GM19240 (cell line): ENCODE data around the gene MAD1L1.

Experiments
- DNase-seq: peaks from one replicate; pipeline ENCODE4 v3.0.0; 2011; ENCODE audit warnings: low spot score; ENCODE audit not compliant: insufficient read length

Gene MAD1L1

GRCh38 chr7:2141021-2141410 lies 91.7 kb downstream of the MAD1L1 start:
- DNase-seq, result no peak

- no peak for DNase-seq
Observed at GRCh38 chr7:2140216-2141020, 92.3 kb downstream of the MAD1L1 start.

- DNase-seq, result no peak
Observed at GRCh38 chr7:2139004-2139699, 93.6 kb downstream of the MAD1L1 start.

GRCh38 chr7:2138146-2138765 lies 94.5 kb downstream of the MAD1L1 start:
- DNase-seq, result peak; percentile 77

- DNase-seq, result no peak
Observed at GRCh38 chr7:2134740-2135139, 98.0 kb downstream of the MAD1L1 start.

- DNase-seq, result no peak
Observed at GRCh38 chr7:2132243-2132642, 100.5 kb downstream of the MAD1L1 start.

- no peak for DNase-seq
Observed at GRCh38 chr7:2131800-2132199, 100.9 kb downstream of the MAD1L1 start.

- DNase-seq, result no peak
Observed at GRCh38 chr7:2131341-2131740, 101.4 kb downstream of the MAD1L1 start.

- no peak for DNase-seq
Observed at GRCh38 chr7:2130096-2130375, 102.7 kb downstream of the MAD1L1 start.

- DNase-seq, result no peak
Observed at GRCh38 chr7:2129323-2130095, 103.2 kb downstream of the MAD1L1 start.

GRCh38 chr7:2128601-2129322 lies 104.0 kb downstream of the MAD1L1 start:
- no peak for DNase-seq

GRCh38 chr7:2126621-2127020 lies 106.1 kb downstream of the MAD1L1 start:
- DNase-seq, result no peak

GRCh38 chr7:2125931-2126330 lies 106.8 kb downstream of the MAD1L1 start:
- DNase-seq, result no peak

- DNase-seq, result no peak
Observed at GRCh38 chr7:2124604-2125345, 108.0 kb downstream of the MAD1L1 start.

- no peak for DNase-seq
Observed at GRCh38 chr7:2123916-2124315, 108.8 kb downstream of the MAD1L1 start.

GRCh38 chr7:2123360-2123759 lies 109.4 kb downstream of the MAD1L1 start:
- no peak for DNase-seq

- DNase-seq, result no peak
Observed at GRCh38 chr7:2122651-2123050, 110.1 kb downstream of the MAD1L1 start.

- DNase-seq, result no peak
Observed at GRCh38 chr7:2120841-2121830, 111.6 kb downstream of the MAD1L1 start.

GRCh38 chr7:2120251-2120660 lies 112.5 kb downstream of the MAD1L1 start:
- no peak for DNase-seq
